Glutamatergic neuron (in vitro differentiated cells): ENCODE measurements around the gene ZNF786. TPM values are rescaled to one million over a fixed set of nuclear protein-coding genes. Genes with fewer than 3 reads are reported as not detected.
"Not testable (repeated sequence)": the region's sequence is repeated elsewhere in the genome, so short reads cannot be mapped to it uniquely, and the experiment has no call there.

Source experiments
- DNase-seq: peaks from one replicate; pipeline ENCODE4 v3.0.0; 2022
- H3K27ac Mint-ChIP-seq: one replicate; pipeline ENCODE4 v1.8.0; 2020; ENCODE audit warnings: mild to moderate bottlenecking, mixed read lengths, inconsistent platforms; ENCODE audit not compliant: unreplicated experiment
- H3K27me3 Mint-ChIP-seq: one replicate; pipeline ENCODE4 v1.8.0; 2020; ENCODE audit warnings: mild to moderate bottlenecking, moderate library complexity, mixed read lengths, inconsistent platforms; ENCODE audit not compliant: unreplicated experiment
- H3K36me3 Mint-ChIP-seq: one replicate; pipeline ENCODE4 v1.8.0; 2020; ENCODE audit warnings: mild to moderate bottlenecking, mixed read lengths, inconsistent platforms; ENCODE audit not compliant: unreplicated experiment
- H3K4me1 Mint-ChIP-seq: one replicate; pipeline ENCODE4 v1.8.0; 2020; ENCODE audit warnings: mild to moderate bottlenecking, low read depth, mixed read lengths, inconsistent platforms; ENCODE audit not compliant: unreplicated experiment
- H3K4me3 Mint-ChIP-seq: one replicate; pipeline ENCODE4 v1.8.0; 2020; ENCODE audit warnings: mild to moderate bottlenecking, mixed read lengths, inconsistent platforms; ENCODE audit not compliant: unreplicated experiment
- H3K9me3 Mint-ChIP-seq: one replicate; pipeline ENCODE4 v1.8.0; 2020; ENCODE audit warnings: mild to moderate bottlenecking, moderate library complexity, mixed read lengths, inconsistent platforms; ENCODE audit not compliant: unreplicated experiment
- CTCF ChIP-seq: fragments of 200-600 bp; sonication (generic); IDR thresholded peaks from one replicate; pipeline ENCODE4 v1.5.0; 2021; ENCODE audit not compliant: partially characterized antibody, unreplicated experiment
- total RNA-seq: library from RNA; stranded (reverse); fragmentation: NEBNext Ultra II Directional; extraction: Animal tissue kit (Norgen Biotek cat#: 25700); gene quantifications from one replicate; pipeline ENCODE4 v1.2.1, GENCODE V29; 2021; ENCODE audit not compliant: unreplicated experiment

ZNF786 gene
- total RNA-seq, 1 donor from 2014 or later = 17.2 TPM

GRCh38 chr7:149097088-149097487 lies 6.6 kb upstream of the ZNF786 start:
- H3K9me3 Mint-ChIP-seq = peaks cover 5% of the 10 kb centered on the region
- no peak for TF ChIP-seq CTCF
- no peak overlapping the region for H3K4me3 Mint-ChIP-seq
- no peak overlapping the region for H3K27ac Mint-ChIP-seq
- no peaks in the 10 kb centered on the region for H3K36me3 Mint-ChIP-seq
- DNase-seq = no peak
- peaks cover 2% of the 10 kb centered on the region for H3K27me3 Mint-ChIP-seq
- no peaks in the 10 kb centered on the region for H3K4me1 Mint-ChIP-seq

- Mint-ChIP-seq H3K4me1 (no peaks in the 10 kb centered on the region), H3K9me3 (peaks cover 12% of the 10 kb centered on the region), H3K27me3 (peaks cover 4% of the 10 kb centered on the region), H3K4me3 (no peak overlapping the region), H3K36me3 (peaks cover 5% of the 10 kb centered on the region), H3K27ac (no peak overlapping the region)
- DNase-seq = no peak
- no peak for TF ChIP-seq CTCF
These were observed 2.7 kb upstream of the ZNF786 start for GRCh38 chr7:149093228-149093627.

- not testable (repeated sequence) for DNase-seq, H3K36me3 Mint-ChIP-seq, H3K27me3 Mint-ChIP-seq, H3K4me1 Mint-ChIP-seq, H3K4me3 Mint-ChIP-seq, H3K9me3 Mint-ChIP-seq, H3K27ac Mint-ChIP-seq
These were observed 1.7 kb upstream of the ZNF786 start for GRCh38 chr7:149092244-149092643.

GRCh38 chr7:149087376-149087775 lies 3.1 kb downstream of the ZNF786 start:
- no peak for DNase-seq
- no peak for TF ChIP-seq CTCF
- no peaks in the 10 kb centered on the region for H3K4me1 Mint-ChIP-seq
- H3K27me3 Mint-ChIP-seq = peaks cover 5% of the 10 kb centered on the region
- H3K27ac Mint-ChIP-seq = no peak overlapping the region
- H3K36me3 Mint-ChIP-seq = peaks cover 25% of the 10 kb centered on the region
- H3K4me3 Mint-ChIP-seq = no peak overlapping the region
- H3K9me3 Mint-ChIP-seq = peaks cover 8% of the 10 kb centered on the region

GRCh38 chr7:149085866-149086265 lies 4.7 kb downstream of the ZNF786 start:
- H3K9me3 Mint-ChIP-seq = peaks cover 7% of the 10 kb centered on the region
- peaks cover 26% of the 10 kb centered on the region for H3K36me3 Mint-ChIP-seq
- peaks cover 5% of the 10 kb centered on the region for H3K27me3 Mint-ChIP-seq
- no peak overlapping the region for H3K4me3 Mint-ChIP-seq
- no peak overlapping the region for H3K27ac Mint-ChIP-seq
- DNase-seq = no peak
- no peaks in the 10 kb centered on the region for H3K4me1 Mint-ChIP-seq
- no peak for TF ChIP-seq CTCF

- Mint-ChIP-seq H3K4me1 (no peaks in the 10 kb centered on the region), H3K4me3 (no peak overlapping the region), H3K27ac (no peak overlapping the region), H3K36me3 (peaks cover 30% of the 10 kb centered on the region), H3K9me3 (peaks cover 2% of the 10 kb centered on the region), H3K27me3 (peaks cover 3% of the 10 kb centered on the region)
- DNase-seq = no peak
- TF ChIP-seq CTCF = no peak
These were observed 6.1 kb downstream of the ZNF786 start for GRCh38 chr7:149084407-149084806.
